SK-N-SH (cell line): ENCODE data around the gene HSPG2. TPM values are rescaled to one million over a fixed set of nuclear protein-coding genes. Genes with fewer than 3 reads are reported as not detected.
"Not testable (repeated sequence)": the region's sequence is repeated elsewhere in the genome, so short reads cannot be mapped to it uniquely, and the experiment has no call there.

Experiments used
- CTCF ChIA-PET: fragments of 300-600, 350-600 bp; formaldehyde crosslinking; extraction: SDS; loops from one replicate; lab custom pipeline; 2021; lab: Yijun Ruan, JAX
- POLR2A ChIA-PET: fragments of 350-600 bp; sonication (Branson Sonifier 250); formaldehyde crosslinking; extraction: SDS; loops from one replicate; lab custom pipeline; 2020; ENCODE audit warnings: antibody characterized with exemption, inconsistent platforms; lab: Yijun Ruan, JAX
- DNase-seq: peaks from one replicate; pipeline ENCODE4 v3.0.0; 2012
- H2AFZ ChIP-seq: fragments of 200-600 bp; sonication (generic); 2 replicates; pipeline ENCODE4 v1.8.1; 2016; ENCODE audit warnings: antibody characterized with exemption, mild to moderate bottlenecking, low read depth
- H3F3A ChIP-seq: fragments of 200-600 bp; sonication (generic); replicated peaks from 2 replicates; pipeline ENCODE3; 2016; ENCODE audit warnings: antibody characterized with exemption, mild to moderate bottlenecking; ENCODE audit not compliant: insufficient read depth
- H3K27ac ChIP-seq, 2 experiments: fragments of 200-500 bp in 1 of 2; fragments of 200-600 bp in 1 of 2; sonication (Bioruptor generic) in 1 of 2; sonication (generic), shearing (Covaris generic) in 1 of 2; 2 replicates each; pipeline versions ENCODE4 v1.5.1 to v1.6.1; 2014 to 2016; ENCODE audit warnings: low read depth in 2 of 2, inconsistent platforms in 1 of 2, low read length in 1 of 2, mild to moderate bottlenecking in 1 of 2, mixed read lengths in 1 of 2
- H3K27me3 ChIP-seq: fragments of 200-600 bp; sonication (generic), shearing (Covaris generic); 2 replicates; pipeline ENCODE4 v1.6.1; 2016; ENCODE audit warnings: mixed run types; ENCODE audit not compliant: insufficient read depth
- H3K36me3 ChIP-seq, 2 experiments: fragments of 200-500 bp in 1 of 2; fragments of 200-600 bp in 1 of 2; sonication (Bioruptor generic) in 1 of 2; sonication (generic) in 1 of 2; replicated peaks in 1 of 2; 2 replicates each; pipeline versions ENCODE3 to v1.5.1; 2014 to 2016; ENCODE audit warnings: low read length in 1 of 2, mild to moderate bottlenecking in 1 of 2; ENCODE audit not compliant: insufficient read depth in 2 of 2, control insufficient read depth in 1 of 2
- H3K4me1 ChIP-seq, 2 experiments: fragments of 200-500 bp in 1 of 2; fragments of 200-600 bp in 1 of 2; sonication (Bioruptor generic) in 1 of 2; sonication (generic), shearing (Covaris generic) in 1 of 2; 2 replicates each; pipeline versions ENCODE4 v1.5.1 to v1.6.1; 2014 to 2016; ENCODE audit warnings: low read depth in 1 of 2, low read length in 1 of 2, mixed run types in 1 of 2; ENCODE audit not compliant: insufficient read depth in 2 of 2, control insufficient read depth in 1 of 2
- H3K4me2 ChIP-seq: fragments of 200-600 bp; sonication (generic), shearing (Covaris generic); 2 replicates; pipeline ENCODE4 v1.6.1; 2017; ENCODE audit warnings: mixed run types
- H3K4me3 ChIP-seq, 2 experiments: fragments of 200-500 bp in 1 of 2; fragments of 200-600 bp in 1 of 2; sonication (Bioruptor generic) in 1 of 2; sonication (generic), shearing (Covaris generic) in 1 of 2; 2 replicates each; pipeline versions ENCODE4 v1.5.1 to v1.8.1; 2014 to 2016; ENCODE audit warnings: low read depth in 2 of 2, inconsistent platforms in 1 of 2, low read length in 1 of 2, mild to moderate bottlenecking in 1 of 2, mixed read lengths in 1 of 2, moderate library complexity in 1 of 2
- H3K79me2 ChIP-seq: fragments of 200-600 bp; sonication (generic); 2 replicates; pipeline ENCODE4 v1.8.1; 2017; ENCODE audit warnings: mild to moderate bottlenecking; ENCODE audit not compliant: insufficient read depth
- H3K9ac ChIP-seq: fragments of 200-600 bp; sonication (generic); 2 replicates; pipeline ENCODE4 v1.6.1; 2017; ENCODE audit warnings: mixed run types
- H3K9me2 ChIP-seq: fragments of 200-600 bp; sonication (generic); 2 replicates; pipeline ENCODE4 v1.6.1; 2017; ENCODE audit warnings: mixed run types
- H3K9me3 ChIP-seq: fragments of 200-600 bp; sonication (generic); 2 replicates; pipeline ENCODE4 v1.6.1; 2017; ENCODE audit warnings: mixed run types, mild to moderate bottlenecking, moderate library complexity
- H4K20me1 ChIP-seq: fragments of 200-600 bp; sonication (generic); 2 replicates; pipeline ENCODE4 v1.6.1; 2017; ENCODE audit warnings: mild to moderate bottlenecking, mixed run types; ENCODE audit not compliant: insufficient read depth
- CHD2 ChIP-seq: fragments of 150-350 bp; IDR thresholded peaks from 2 replicates; pipeline ENCODE4 v1.6.1; 2018; ENCODE audit warnings: low read length; ENCODE audit not compliant: partially characterized antibody
- FOSL2 ChIP-seq: IDR thresholded peaks from 2 replicates; pipeline ENCODE4 v1.4.0; 2012; ENCODE audit warnings: low read depth, mild to moderate bottlenecking, moderate library complexity, borderline replicate concordance
- GABPA ChIP-seq: IDR thresholded peaks from 2 replicates; pipeline ENCODE4 v1.4.0; 2012; ENCODE audit warnings: low read depth, mild to moderate bottlenecking
- GATA2 ChIP-seq: sonication (generic); formaldehyde crosslinking; IDR thresholded peaks from 2 replicates; pipeline ENCODE4 v1.5.0; 2020; ENCODE audit warnings: mild to moderate bottlenecking, missing genetic modification reagents
- IRF3 ChIP-seq: fragments of 150-350 bp; IDR thresholded peaks from 2 replicates; pipeline ENCODE4 v1.6.1; 2016; ENCODE audit warnings: mild to moderate bottlenecking, low read depth, low read length
- JUND ChIP-seq: IDR thresholded peaks from 2 replicates; pipeline ENCODE4 v1.4.0; 2012
- NFIC ChIP-seq: IDR thresholded peaks from 2 replicates; pipeline ENCODE4 v1.4.0; 2012; ENCODE audit warnings: borderline replicate concordance
- NRF1 ChIP-seq: IDR thresholded peaks from 2 replicates; pipeline ENCODE4 v1.6.1; 2012; ENCODE audit warnings: low read depth, mild to moderate bottlenecking, low read length
- TEAD4 ChIP-seq: IDR thresholded peaks from 2 replicates; pipeline ENCODE4 v1.4.0; 2012; ENCODE audit warnings: mild to moderate bottlenecking, borderline replicate concordance; ENCODE audit not compliant: insufficient read depth
- USF1 ChIP-seq: IDR thresholded peaks from 2 replicates; pipeline ENCODE4 v1.4.0; 2012; ENCODE audit warnings: low read depth, borderline replicate concordance
- USF2 ChIP-seq: fragments of 150-350 bp; IDR thresholded peaks from 2 replicates; pipeline ENCODE4 v1.6.1; 2017; ENCODE audit warnings: antibody characterized with exemption, low read length, low read depth, borderline replicate concordance
- YY1 ChIP-seq: IDR thresholded peaks from 2 replicates; pipeline ENCODE4 v1.4.0; 2012; ENCODE audit warnings: low read depth, mild to moderate bottlenecking
- WGBS: methylation state at CpG from one replicate; pipeline ENCODE4 v1.1.6; 2017; ENCODE audit warnings: low lambda C conversion rate; 5-methylcytosine and 5-hydroxymethylcytosine counted together
- polyA plus RNA-seq, 3 experiments: library from polyadenylated mRNA; depleted of rRNA; stranded (reverse); fragments of >200 nt; gene quantifications; 2 replicates each; pipeline ENCODE4 v1.2.3, GENCODE V29; 2012
- TF ChIP-seq, protein P1 (sequence below): IDR thresholded peaks from 2 replicates; pipeline ENCODE4 v1.4.0; 2012; ENCODE audit warnings: low read depth, borderline replicate concordance

HSPG2 gene
- polyA plus RNA-seq, 1 of the 3 experiments (the other 2 are of a cell fraction), result 28.9 TPM

- Histone ChIP-seq H3K4me1 (peaks cover 0 to 7% of the 10 kb centered on the region in 2 experiments; a peak in 1 of 4 replicates), H2AFZ (no peak overlapping the region), H3K4me2 (no peak overlapping the region), H3F3A (peaks cover 4% of the 10 kb centered on the region), H3K79me2 (peaks cover 67% of the 10 kb centered on the region; the same call in 1 of the 2 replicates), H3K27ac (no peak overlapping the region; a peak in 1 of 4 replicates), H3K9ac (no peak overlapping the region), H3K9me2 (no peaks in the 10 kb centered on the region), H3K9me3 (no peaks in the 10 kb centered on the region), H3K36me3 (no peaks in the 10 kb centered on the region)
- CTCF ChIA-PET, result interaction anchor here (1.2 to 1.3 kb wide), 2 partner anchors 18 to 54 kb away, joined by 3 to 4 read pairs; no protein-coding TSS in a partner anchor
- no peak for DNase-seq
- WGBS, result 93% methylated on average over 7 of the region's 9 CpGs
- TF ChIP-seq NRF1, result no peak
- TF ChIP-seq USF1, result no peak
- TF ChIP-seq JUND, result no peak
- no peak for TF ChIP-seq CHD2
- no peak for TF ChIP-seq GATA2 (CRISPR knock-in tag)
- TF ChIP-seq USF2, result no peak
- no peak for TF ChIP-seq GABPA
- TF ChIP-seq TEAD4, result no peak
- TF ChIP-seq, all 33 proteins: peak for 0
- H4K20me1 ChIP-seq, result peaks cover 16% of the 10 kb centered on the region
- H3K27me3 ChIP-seq, result no peaks in the 10 kb centered on the region
- no peak overlapping the region for H3K4me3 ChIP-seq
- POLR2A ChIA-PET, result no interaction called here
Measured at GRCh38 chr1:21909787-21910503, 27.2 kb downstream of the HSPG2 start.

- ChIA-PET CTCF (interaction anchor here (1.2 to 1.3 kb wide), 2 partner anchors 19 to 54 kb away, joined by 3 to 4 read pairs; no protein-coding TSS in a partner anchor), POLR2A (no interaction called here)
- H3K4me2 ChIP-seq, result no peak overlapping the region
- H4K20me1 ChIP-seq, result peaks cover 15% of the 10 kb centered on the region
- no peaks in the 10 kb centered on the region for H3K9me2 ChIP-seq
- H3K9ac ChIP-seq, result no peak overlapping the region
- H3K36me3 ChIP-seq, result no peaks in the 10 kb centered on the region
- no peak overlapping the region for H3K27ac ChIP-seq
- TF ChIP-seq FOSL2, result no peak
- TF ChIP-seq, protein P1, sequence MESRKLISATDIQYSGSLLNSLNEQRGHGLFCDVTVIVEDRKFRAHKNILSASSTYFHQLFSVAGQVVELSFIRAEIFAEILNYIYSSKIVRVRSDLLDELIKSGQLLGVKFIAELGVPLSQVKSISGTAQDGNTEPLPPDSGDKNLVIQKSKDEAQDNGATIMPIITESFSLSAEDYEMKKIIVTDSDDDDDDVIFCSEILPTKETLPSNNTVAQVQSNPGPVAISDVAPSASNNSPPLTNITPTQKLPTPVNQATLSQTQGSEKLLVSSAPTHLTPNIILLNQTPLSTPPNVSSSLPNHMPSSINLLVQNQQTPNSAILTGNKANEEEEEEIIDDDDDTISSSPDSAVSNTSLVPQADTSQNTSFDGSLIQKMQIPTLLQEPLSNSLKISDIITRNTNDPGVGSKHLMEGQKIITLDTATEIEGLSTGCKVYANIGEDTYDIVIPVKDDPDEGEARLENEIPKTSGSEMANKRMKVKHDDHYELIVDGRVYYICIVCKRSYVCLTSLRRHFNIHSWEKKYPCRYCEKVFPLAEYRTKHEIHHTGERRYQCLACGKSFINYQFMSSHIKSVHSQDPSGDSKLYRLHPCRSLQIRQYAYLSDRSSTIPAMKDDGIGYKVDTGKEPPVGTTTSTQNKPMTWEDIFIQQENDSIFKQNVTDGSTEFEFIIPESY, result no peak
- no peak for TF ChIP-seq YY1
- TF ChIP-seq NFIC, result no peak
- TF ChIP-seq CHD2, result no peak
- TF ChIP-seq IRF3, result no peak
- H3K79me2 ChIP-seq, result peaks cover 66% of the 10 kb centered on the region; the same call in 1 of the 2 replicates
- no peak overlapping the region for H2AFZ ChIP-seq
- no peaks in the 10 kb centered on the region for H3K9me3 ChIP-seq
- peaks cover 4% of the 10 kb centered on the region for H3F3A ChIP-seq
- no peak overlapping the region for H3K4me3 ChIP-seq
- H3K4me1 ChIP-seq, result peaks cover 0 to 3% of the 10 kb centered on the region in 2 experiments; a peak in 1 of 4 replicates
- WGBS, result no CpG with 5 or more reads among the region's 1 CpG
- no peaks in the 10 kb centered on the region for H3K27me3 ChIP-seq
- no peak for DNase-seq
Measured at GRCh38 chr1:21909286-21909759, 27.8 kb downstream of the HSPG2 start.

DNA sequence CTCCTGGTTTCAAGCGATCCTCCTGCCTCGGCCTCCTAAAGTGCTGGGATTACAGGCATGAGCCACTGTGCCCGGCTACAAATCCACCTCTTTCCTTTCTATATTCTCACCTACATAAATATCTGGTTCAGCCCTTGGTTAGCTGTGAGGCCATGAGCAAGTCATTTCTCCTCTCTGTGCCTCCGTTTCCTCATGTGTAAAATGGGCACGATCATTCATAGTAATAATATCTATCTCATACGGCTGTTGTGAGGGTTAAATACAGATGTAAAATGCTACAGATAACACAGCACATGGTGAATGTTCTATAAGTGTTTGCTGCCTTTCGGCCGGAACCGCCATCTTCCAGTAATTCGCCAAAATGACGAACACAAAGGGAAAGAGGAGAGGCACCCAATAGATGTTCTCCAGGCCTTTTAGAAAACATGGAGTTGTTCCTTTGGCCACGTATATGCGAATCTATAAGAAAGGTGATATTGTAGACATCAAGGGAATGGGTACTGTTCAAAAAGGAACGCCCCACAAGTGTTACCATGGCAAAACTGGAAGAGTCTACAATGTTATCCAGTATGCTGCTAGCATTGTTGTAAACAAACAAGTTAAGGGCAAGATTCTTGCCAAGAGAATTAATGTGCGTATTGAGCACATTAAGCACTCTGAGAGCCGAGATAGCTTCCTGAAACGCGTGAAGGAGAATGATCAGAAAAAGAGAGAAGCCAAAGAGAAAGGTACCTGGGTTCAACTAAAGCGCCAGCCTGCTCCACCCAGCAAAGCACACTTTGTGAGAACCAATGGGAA, 29.2 kb downstream of the HSPG2 start:
- H3K4me2 ChIP-seq, H3K27me3 ChIP-seq, H3K9me2 ChIP-seq, H3K27ac ChIP-seq, DNase-seq, H3K4me1 ChIP-seq, H3K4me3 ChIP-seq, H3K9me3 ChIP-seq, CTCF ChIA-PET, H3K36me3 ChIP-seq, H2AFZ ChIP-seq, H3F3A ChIP-seq, H3K9ac ChIP-seq, POLR2A ChIA-PET: not testable (repeated sequence)
- Histone ChIP-seq H4K20me1 (peaks cover 15% of the 10 kb centered on the region), H3K79me2 (peaks cover 68% of the 10 kb centered on the region; the same call in 1 of the 2 replicates)
- 97% methylated on average over 18 of the region's 19 CpGs for WGBS
